K562 (cell line): Measurements from ENCODE around the gene FADS6.

Experiments used
- ELF1 ChIP-seq: fragments of 200-800 bp; sonication (Bioruptor generic); IDR thresholded peaks from 2 replicates; pipeline ENCODE4 v1.6.1; 2016; ENCODE audit warnings: missing genetic modification characterization, missing compliant biosample characterization
- REST ChIP-seq, 2 experiments: fragments of 450-650 bp; formaldehyde crosslinking in 1 of 2; IDR thresholded peaks; 2 replicates each; pipeline versions ENCODE4 v1.4.0 to v1.6.1; 2014 to 2020; ENCODE audit warnings: mild to moderate bottlenecking in 2 of 2, borderline replicate concordance in 1 of 2, low read depth in 1 of 2
- THAP12 ChIP-seq: fragments of 250-450 bp; sonication (Bioruptor Pico); IDR thresholded peaks from 2 replicates; pipeline ENCODE4 v1.9.0; 2021; ENCODE audit warnings: mild to moderate bottlenecking, inconsistent platforms
- USF2 ChIP-seq: sonication (generic); formaldehyde crosslinking; IDR thresholded peaks from 2 replicates; pipeline ENCODE4 v1.5.0; 2020; ENCODE audit warnings: missing genetic modification reagents

GRCh38 chr17:74877592-74878548 lies 15.6 kb downstream of the FADS6 start:
- no peak for TF ChIP-seq THAP12 (CRISPR knock-in tag)
- TF ChIP-seq USF2 (CRISPR knock-in tag) = no peak
- no peak for TF ChIP-seq REST (IDR thresholded peaks at IDR 0.05; ENCODE audit: borderline replicate concordance)
- no peak for TF ChIP-seq REST (CRISPR knock-in tag; IDR thresholded peaks at IDR 0.05; ENCODE audit: low read depth)
- TF ChIP-seq ELF1 (tag) = no peak
